GM19023 (cell line): ENCODE data around the gene CALR.
"Not testable (repeated sequence)": the region's sequence is repeated elsewhere in the genome, so short reads cannot be mapped to it uniquely, and the experiment has no call there.

Experiments
- ATAC-seq: cut with Tn5 transposase; IDR thresholded peaks from one replicate; pipeline ENCODE4 v1.9.1; 2021; ENCODE audit warnings: mild to moderate bottlenecking, moderate library complexity; ENCODE audit not compliant: unreplicated experiment

The CALR gene

DNA sequence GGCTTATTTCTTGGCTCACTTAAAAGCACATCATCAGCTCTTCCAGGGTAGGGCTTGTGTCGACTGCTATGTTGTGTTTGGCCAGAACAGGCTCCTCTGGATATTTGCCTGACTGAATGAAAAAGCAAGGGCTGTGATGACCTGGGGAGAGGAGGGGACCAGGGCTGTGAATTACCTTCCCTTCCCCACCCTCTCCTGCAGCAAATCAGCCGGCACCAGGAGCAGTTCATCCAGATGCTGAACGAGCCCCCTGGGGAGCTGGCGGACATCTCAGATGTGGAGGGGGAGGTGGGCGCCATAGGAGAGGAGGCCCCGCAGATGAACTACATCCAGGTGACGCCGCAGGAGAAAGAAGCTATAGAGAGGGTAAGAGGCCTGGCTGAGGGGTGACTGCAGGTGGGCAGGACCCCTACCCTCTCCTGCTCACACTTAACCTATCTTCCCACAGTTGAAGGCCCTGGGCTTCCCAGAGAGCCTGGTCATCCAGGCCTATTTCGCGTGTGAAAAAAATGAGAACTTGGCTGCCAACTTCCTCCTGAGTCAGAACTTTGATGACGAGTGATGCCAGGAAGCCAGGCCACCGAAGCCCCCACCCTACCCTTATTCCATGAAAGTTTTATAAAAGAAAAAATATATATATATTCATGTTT is 14.2 kb downstream of the CALR start:
- no peak for ATAC-seq

DNA sequence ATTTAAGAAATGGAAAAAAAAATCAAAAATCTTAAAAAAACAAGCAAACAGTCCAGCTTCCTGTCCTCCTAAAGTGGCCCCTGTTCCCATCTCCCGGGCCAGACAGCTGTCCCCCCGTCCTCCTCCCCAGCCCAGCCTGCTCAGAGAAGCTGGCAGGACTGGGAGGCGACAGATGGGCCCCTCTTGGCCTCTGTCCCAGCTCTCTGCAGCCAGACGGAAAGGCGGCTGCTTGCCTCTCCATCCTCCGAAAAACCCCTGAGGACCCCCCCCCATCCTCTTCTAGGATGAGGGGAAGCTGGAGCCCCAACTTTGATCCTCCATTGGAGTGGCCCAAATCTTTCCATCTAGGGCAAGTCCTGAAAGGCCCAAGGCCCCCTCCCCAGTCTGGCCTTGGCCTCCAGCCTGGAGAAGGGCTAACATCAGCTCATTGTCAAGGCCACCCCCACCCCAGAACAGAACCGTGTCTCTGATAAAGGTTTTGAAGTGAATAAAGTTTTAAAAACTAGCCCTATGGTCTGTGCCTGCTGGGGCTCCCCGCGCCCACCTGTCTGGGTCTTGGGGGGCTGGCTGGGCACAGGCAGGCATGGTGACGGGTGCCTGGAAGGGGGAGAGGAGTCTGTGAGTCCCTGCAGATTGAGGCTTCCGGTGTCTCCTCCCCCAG is 14.9 kb downstream of the CALR start:
- no peak for ATAC-seq

DNA sequence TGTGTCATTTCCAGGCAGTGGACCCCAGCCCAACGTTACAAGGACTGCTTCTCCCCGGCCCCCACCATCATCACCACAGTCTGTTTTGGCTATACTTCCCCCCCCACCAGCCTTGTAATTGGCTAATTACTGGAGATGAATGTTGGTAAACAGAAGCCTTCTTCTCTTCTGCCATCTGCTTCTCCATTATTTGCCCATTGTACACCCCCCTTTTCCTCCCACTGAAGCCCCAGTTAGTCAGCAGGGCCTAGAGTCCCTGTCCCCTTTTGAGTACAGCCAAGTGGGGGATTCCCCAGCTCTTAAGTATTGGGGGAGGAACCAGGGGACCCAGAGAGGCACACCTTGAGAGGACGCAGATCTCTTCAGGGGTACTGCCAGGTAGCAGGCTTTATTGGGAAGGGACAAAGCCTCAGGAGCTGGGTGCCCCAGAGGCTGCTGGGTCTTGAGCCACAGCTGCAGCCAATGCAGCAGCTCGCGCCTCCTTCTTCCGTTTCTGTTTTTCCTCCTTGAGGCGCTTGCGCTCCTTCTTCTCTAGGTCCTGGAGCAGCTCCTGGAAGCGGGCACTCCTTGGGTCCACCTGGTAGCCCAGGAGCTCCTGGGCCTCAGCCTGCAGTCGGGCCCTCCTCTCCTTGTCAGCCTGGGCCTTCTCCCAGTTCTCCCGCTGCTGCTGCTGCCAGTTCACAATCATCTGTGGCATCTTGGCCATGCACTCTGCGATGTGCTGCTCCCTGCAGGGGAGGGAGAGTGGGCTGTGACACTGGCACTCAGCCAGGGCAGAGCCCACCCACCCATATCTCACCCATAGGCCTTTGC is 15.6 kb downstream of the CALR start:
- no peak for ATAC-seq

DNA sequence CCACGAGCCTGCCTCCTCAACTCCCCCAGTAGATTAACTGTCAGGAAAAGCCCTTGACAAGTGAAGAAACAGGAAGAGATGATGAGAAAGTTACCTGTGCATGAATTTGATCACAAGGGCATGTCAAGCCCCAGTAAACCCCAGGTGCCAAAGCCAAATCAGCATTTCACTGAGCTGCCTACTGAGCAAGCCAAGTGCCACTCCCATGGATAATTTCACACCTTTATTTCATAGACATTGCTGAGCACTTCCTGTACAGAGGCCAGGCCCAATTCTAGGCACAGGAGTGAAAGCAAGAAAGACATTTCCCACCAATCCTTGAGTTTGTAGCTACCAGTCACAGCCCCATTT is 16.2 kb downstream of the CALR start:
- no peak for ATAC-seq

DNA sequence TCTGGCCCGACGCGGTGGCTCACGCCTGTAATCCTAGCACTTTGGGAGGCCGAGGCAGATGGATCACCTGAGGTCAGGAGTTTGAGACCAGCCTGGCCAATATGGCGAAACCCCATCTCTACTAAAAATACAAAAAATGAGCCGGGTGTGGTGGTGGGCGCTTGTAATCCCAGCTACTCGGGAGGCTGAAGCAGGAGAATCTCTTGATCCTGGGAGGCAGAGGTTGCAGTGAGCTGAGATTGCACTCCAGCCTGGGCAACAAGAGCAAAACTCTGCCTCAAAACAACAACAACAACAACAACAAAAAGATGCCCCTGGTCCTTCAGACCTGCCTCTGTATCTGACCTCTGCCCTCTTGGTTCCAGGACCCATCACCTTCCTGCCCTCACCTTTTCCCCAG is 17.2 kb downstream of the CALR start:
- ATAC-seq = not testable (repeated sequence)

DNA sequence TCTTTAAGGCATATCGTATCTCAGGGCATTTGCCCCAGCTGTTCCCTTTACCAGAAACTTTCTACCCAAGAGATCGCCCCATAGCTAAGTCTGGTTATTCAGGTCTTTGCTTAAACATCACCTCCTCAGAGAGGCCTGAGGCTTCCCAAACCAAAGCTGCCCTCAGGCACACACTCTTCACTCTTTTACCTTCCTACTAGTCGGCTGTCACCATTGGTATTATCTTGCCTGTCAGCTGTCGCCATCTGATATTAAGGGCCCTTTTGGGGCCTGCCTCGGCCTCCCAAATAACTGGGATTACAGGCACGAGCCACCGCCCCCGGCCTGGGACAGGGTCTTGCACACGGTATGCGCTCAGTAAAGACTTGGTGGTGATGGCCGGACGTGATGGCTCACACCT is 17.6 kb downstream of the CALR start:
- ATAC-seq = no peak

DNA sequence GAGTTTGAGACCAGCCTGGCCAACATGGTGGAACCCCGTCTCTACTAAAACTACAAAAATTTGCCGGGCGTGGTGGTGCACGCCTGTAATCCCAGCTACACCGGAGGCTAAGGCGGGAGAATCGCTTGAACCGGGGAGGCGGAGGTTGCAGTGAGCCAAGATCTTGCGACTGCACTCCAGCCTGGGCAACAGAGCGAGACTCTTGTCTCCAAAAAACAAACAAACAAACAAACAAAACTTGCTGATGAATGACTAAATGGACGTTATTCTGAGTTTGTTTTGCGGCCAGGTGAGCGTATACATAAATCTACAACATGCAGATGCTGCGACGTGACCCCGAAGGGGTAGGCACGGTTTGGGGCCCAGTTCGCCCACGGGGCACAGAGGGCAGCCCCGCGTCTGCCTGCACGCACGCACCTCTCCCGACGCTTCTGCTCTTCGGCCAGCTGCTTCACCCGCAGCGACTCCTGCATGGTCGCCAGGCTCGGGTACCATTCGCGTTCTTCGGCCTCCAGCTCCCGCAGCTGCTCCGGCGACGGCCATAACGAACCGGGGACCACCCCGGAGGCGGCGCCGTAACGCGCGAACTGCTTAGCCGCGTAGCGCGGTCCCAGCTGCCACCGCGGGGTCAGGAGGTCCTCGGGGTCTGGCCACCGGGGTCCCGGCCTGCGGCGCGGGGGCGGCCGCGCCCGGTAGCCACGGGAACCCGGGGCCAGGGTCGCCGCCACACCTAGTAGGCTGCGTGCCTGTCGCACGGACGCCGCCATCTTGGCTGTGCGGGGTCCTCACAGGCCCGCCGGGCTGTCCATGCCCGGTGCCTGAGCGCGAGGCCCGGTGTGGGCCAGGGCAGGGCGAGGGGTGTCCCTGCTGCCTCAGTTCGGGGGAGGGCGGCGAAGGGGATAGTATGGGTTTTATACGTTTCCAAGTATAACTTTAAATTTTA is 18.3 kb downstream of the CALR start, which contains the start of gene GADD45GIP1:
Gene GADD45GIP1, minus strand, starts transcription at position 778 of the 943 bp plus-strand sequence. Its CDS starts 11 bp downstream, at position 767.
- ATAC-seq = peak; percentile 82

DNA sequence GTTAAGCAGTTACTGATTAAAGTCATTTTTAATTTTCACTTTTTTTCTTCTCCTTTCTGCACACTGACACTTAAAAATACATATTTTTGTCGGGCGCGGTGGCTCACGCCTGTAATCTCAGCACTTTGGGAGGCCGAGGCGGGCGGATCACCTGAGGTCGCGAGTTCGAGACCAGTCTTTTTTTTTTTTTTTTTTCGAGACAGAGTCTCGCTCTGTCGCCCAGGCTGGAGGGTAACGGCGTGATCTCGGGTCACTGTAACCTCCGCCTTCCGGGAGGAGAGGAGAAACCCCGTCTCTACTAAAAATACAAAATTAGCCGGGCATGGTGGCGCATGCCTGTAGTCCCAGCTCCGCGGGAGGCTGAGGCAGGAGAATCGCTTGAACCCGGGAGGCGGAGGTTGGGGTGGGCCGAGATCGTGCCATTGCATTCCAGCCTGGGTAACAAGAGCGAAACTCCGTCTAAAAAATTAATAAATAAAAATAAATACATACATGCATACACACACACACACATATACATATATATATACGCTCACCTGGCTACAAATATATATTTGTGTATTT is 19.1 kb downstream of the CALR start:
- not testable (repeated sequence) for ATAC-seq

DNA sequence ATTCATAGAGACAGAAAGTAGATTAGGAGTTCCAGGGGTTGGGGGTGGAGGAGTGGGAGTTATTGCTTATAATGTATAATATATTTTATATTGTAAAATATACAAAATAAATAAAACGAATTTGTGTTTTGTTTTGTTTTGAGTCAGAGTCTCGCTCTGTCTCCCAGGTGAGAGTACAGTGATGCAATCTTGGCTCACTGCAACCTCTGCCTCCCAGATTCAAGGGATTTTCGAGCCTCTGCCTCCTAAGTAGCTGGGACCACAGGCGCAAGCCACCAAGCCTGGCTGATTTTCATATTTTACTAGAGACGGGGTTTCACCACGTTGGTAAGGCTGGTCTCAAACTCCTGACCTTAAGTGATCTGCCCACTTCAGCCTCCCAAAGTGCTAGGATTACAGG is 21.1 kb downstream of the CALR start:
- no peak for ATAC-seq

DNA sequence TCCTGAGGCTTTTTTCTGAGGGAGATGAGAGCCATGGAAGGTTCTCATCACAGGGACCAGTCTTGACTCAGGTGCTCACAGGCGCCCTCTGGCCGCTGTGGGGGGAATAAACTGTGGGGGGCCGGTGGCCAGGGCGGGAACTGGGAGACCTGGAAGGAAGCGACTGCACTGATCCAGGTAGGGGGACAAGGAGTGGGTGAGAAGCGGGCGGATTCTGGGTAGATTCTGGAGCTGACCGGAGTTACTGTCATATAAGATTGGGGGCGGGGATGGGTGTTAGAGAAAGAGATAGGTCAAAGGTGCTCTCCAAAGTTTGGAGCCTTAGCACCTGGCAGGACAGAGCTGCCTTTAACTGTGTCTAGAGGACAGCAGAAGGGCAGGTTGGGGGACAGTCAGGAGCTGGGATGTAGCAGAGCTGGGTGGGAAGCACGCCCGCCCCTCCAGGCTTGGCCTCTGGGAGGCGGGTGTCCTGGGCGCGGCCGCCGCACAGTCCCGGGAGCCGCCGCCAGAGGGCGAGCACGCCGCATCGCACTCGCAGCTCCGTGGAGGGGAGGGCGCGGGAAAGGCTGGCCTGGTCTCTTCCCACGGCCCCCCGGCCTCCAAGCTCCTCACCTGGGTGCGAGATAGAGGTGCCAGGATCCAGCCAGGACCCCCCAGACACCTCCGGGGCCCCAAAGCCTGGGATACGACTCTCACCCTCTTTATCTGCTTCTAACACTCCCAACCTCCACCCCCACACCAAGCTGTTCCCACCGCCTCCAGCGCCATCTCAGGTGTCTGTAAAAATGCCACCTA is 26.8 kb downstream of the CALR start:
- peak; percentile 79 for ATAC-seq

DNA sequence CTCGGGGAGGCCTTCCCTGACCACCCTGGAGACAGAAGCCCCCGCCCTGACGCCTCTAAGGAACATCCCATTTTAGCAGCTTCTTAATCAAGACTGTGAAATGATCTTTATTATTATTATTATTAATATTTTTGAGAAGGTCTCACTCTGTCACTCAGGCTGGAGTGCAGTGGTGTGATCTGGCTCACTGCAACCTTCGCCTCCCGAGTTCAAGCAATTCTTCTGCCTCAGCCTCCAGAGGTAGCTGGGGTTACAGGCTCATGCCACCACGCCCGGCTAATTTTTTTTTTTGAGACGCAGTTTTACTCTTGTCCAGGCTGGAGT is 27.4 kb downstream of the CALR start:
- no peak for ATAC-seq

DNA sequence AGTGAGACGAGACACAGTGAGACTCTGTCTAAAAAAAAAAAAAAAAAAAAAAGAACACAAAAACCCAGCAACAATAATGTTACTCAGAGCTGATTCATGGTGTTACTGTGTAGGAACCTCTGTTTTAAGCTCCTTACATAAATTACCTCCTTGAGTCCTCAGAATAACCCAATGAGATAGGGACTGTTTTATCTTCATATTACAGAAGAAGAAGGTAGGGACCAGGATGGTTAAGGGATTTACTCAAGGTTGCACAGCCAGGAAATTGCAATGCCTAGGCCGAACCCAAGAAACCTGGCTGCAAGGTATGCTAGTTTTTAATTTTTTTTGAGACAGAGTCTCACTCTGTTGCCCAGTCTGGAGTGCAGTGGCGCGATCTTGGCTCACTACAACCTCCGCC is 29.5 kb downstream of the CALR start:
- ATAC-seq = no peak

DNA sequence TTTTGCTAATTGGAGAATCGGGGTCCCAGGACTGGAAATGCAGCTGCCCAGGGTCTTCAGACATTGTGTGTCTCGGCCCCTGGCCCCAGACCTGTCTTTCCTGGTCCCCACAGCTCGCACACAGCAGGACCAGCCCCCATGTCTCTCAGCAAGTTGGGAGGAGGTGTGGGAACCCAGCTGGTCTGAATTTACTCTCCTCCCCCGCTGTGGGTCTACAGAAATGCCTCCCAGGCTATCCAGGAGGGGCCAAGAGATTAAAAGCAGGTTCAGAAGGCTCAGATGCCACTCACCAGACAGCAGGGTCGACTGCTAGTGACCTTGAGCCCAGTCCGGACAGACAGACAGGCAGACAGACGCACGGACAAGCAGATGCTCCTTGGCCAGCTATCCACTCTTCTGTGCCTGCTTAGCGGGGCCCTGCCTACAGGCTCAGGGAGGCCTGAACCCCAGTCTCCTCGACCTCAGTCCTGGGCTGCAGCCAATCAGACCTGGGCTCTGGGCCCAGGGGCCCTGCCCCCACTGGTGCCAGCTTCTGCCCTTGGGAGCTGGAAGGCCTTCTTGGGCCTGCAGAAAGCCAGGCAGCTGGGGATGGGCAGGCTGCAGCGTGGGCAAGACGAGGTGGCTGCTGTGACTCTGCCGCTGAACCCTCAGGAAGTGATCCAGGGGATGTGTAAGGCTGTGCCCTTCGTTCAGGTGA is 31.0 kb downstream of the CALR start, which contains the start of gene DAND5:
Gene DAND5, plus strand, starts transcription at position 285 of the 697 bp plus-strand sequence. Its CDS starts 85 bp downstream, at position 370.
- ATAC-seq = no peak

DNA sequence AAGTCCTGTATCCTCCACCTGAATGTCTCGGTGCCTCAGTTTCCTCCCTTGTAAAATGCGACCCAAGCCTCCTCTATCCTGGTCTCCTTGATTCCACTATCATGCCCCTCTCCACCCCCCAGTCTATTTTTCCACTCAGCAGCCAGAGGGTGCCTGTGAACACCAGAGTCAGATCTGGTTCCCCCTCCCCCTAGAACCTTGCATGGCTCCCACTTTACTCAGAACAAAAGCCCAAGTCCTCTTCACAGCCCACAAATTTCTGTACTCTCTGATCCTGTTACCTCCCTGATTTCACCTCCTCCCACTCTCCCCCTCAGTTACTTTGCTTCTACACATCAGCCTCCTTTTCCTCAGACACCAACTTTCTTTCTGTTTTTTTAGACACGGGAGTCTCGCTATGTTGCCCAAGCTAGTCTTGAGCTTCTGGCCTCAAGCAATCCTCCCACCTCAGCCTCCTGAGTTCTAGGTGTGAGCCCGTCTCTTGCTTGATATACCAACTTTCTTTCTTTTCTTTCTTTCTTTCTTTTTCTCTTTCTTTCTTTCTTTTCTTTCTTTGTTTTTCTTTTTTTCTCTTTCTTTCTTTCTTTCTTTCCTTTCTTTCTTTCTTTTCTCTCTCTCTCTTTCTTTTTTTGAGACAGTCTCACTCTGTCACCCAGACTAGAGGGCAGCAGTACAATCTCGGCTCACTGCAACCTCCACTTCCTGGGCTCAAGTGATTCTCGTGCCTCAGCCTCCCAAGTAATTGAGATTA is 31.8 kb downstream of the CALR start:
- ATAC-seq = no peak

DNA sequence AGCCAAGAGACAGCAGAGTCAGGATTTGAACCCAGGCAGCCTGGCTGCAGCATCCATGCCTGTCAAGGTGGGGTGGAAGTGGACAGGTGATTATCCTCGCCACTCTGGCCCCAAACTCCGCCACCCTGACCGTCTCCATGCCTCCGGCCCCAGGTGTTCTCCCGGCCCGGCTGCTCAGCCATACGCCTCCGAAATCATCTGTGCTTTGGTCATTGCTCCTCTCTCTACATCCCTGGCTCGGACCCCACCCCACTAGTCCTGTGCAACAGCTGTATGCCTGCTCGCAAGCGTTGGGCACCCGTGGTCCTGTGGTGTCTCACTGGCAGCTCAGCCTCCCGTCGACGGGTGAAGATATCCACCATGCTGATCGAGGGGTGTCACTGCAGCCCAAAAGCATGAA is 34.8 kb downstream of the CALR start:
- no peak for ATAC-seq

DNA sequence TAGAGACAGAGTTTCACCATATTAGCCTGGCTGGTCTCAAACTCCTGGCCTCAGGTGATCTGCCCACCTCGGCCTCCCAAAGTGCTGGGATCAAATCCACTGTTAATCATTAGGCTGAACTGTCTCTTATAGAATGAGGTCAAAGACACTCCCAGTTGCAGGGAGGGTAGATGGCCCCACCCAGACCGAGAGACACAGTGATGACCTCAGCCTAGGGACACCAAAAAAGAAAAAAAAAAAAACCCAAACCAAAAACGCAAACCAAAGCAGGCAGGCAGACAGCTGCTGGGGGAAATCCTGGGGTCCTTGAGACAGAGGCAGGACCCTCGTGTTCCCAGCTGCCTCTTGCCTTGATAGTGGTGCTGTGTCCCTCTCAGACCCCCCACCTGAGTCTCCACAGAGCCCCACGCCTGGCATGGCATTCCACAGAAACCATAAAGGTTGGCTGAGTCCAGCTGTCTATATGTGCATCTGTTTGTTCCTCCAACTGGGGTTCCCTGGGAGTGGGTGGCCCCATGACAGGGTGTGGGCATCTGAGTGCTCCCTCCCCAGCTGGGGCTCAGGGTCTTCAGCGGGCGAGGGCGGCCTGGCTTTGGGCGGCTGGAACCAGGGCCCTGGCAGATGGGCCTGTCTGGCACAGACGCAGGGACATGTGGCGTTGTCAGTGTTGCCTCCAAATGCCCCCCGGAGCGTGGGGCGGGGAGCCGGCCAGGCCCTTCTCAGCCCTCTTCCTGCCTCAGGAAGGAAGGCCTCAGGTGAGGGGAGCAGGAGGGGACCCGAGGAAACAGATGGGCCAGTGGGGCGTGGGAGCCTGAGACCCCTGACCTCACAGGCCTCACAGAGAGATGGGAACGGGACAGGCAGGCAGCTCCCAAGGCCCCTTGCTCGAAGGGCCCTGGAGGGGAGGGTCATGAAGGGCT is 36.2 kb downstream of the CALR start:
- ATAC-seq = no peak

DNA sequence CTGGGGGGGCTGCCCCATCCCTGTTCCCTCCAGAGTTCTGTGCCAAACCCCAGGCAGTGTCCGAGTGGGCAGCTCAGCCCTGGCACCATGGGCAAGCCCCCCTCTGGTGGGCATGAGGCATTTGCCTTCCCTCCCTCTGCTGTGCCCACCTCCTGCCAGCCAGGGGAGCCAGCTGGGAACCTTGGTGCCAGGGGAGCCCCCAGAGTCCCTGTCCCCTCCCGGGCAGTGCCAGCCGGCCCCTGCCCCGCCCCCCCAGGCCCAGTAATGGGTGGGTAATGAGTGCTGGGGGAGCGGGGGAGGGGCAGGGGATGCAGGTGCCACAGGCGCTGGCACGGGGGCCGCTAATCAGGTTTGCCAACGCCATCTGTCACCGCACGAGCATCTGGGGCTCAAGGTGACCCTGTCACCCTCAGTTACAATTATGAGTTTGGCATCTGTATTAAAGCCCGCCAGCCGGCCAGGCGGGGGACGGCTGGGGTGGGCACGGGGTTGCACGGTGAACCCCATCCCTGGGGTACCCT is 36.9 kb downstream of the CALR start:
- ATAC-seq = no peak
